GM11168 (cell line): Measurements from ENCODE around the gene ARFGEF3.

Experiments
- in situ Hi-C: fragments of 300-500 bp; cut with MboI; formaldehyde crosslinking; loops from one replicate; pipeline ENCODE4 v1.12.0; 2022; ENCODE audit warnings: low sequenced_read_pairs; ENCODE audit not compliant: unreplicated experiment

ARFGEF3 gene

DNA sequence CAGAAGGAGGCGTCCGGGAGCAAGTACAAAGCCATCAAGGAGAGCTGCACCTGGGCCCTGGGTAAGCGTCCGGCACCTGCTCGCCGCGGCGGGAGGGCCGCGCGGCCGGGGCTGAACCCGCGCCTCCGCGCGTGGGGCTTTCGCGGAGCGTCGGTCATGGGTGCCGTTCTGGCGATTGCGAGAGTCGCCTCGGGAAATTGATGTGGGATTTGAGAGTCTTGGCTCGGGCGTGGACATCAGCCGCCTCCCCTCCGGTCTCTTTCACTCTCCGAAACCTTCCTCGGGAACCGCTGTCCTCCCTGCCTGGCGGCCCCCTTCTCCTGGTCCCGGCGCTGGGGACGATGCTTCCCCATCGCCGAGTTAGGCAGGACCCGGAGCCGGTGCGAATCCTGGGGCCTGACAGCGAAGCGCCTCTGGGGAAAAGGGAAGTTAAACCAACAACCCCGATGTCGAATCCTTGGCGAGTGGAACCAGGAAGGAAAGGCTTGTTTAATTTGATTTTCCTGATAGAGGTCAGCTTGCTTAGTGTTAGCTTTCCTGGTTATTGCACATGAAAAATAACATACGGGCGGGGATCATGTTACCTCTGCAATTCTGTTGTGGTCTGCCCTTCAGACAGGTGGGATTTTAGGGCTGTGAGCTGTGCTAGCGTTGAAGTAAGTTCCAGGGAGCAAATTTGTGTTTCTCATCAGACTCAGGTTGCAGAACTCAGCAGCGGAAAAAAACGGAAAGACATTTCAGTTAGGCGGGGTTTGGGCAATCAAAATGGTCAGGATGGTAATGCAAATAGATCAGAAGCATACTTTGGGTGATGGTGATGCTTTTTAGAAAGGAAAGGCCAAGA, 594 bp downstream of the ARFGEF3 start:
- in situ Hi-C loops, result no loop called here

DNA sequence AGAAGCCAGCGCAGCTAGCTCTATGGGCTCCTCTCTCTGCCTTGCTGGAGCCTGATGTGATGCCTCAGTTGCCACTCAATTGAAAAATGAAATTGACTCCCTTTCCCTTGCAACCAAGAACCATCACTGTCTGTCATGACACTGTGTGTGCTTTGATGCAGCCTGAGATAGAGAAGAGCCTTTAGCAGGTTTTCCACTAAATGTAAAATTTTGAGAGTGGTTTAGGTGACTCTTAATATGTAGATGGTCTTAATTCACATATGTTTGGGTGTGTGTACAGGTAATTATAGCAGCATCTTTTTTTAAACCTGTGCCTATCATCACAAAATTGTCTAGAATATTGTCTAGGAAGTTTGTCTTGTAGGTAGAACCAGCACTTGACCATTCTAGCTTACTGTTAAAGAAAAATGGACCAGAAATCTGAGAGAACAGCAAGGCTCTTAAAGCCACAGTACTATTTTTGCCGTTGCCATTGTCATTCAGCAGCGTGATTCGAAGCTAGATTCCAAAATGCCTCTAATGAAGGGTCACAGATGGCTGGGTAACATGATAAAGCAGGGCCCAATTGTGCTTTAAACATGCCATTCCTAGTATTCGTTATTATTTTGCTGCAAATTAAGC, 1.3 kb downstream of the ARFGEF3 start:
- in situ Hi-C loops, result no loop called here

DNA sequence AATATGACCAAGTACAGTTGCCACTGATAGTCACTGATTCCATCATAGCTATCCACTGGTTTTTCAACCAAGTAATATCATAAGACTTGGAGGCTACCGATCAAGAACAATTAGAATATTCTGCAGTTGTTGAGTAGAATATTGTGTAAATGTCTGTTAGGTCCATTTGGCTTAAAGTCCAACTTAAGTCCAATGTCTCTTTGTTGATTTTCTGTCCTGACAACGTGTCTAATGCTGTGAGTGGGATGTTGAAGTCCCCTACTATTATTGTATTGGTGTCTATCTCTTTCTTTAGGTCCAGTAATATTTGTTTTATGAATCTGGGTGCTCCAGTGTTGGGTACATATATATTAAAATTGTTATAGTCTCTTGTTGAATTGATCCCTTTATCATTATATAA, 13.9 kb downstream of the ARFGEF3 start:
- in situ Hi-C loops, result no loop called here

DNA sequence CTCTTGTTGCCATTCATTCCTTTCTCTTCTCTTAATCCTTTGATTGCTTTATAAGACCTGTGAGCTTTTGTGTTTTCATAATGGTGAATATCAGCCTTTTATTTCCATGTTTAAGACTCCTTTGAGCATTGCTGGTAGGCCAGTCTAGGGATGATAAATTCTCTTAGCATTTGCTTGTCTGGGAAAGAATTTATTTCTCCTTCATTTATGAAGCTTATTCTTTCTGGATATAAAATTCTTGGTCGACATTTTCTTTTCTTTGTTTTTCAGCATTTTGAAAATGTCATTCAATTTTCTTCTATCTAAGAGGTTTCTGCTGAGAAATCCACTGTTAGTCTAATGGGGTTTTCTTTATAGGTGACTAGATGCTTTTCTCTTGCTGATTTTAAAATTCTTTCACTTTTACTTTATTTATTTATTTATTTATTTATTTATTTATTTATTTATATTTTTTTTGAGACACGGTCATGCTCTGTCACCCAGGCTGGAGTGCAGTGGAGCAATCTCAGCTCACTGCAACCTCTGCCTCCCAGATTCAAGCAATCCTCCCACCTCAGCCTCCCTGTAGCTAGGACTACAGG, 15.0 kb downstream of the ARFGEF3 start:
- in situ Hi-C loops, result no loop called here

DNA sequence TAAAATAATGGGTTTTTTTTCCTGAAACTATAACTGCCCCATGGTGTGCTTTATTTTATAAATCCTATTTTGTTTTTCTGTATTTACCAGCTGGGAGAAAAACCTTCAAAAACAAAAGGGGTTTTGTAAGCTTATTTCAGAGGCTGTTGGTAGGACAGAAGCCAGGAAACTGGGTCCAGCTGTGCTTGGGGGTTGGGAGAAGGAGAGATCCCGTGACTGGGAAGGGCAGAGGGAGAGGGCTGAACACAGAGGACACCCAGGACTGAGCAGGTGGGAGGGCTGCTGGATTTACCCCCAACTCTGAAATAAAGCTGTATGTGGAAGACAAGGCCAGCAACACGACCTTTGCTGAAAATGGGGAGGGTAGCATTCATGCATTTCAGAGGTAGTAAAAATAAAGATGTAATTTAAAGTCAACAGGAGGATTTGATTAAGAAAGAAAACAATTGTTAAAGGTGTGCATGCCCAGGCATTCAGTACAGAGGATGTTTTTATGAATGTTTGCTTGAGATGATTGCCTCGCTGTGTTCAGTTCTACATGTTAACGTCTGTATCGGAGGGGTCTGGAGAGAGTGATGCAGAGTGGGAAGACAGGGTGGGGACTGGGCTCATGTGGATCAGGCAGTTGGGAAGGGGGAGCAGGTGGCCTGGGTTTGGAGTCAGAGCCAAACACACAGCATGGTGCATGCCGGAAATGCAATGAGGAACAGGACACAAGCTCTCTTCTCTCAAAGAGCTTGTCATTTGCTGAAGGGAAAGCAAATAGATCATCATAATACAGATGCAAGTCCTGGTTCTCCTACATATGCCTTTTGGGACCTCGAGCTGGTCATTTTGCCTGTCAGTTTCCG, 21.4 kb downstream of the ARFGEF3 start:
- in situ Hi-C loops, result no loop called here

DNA sequence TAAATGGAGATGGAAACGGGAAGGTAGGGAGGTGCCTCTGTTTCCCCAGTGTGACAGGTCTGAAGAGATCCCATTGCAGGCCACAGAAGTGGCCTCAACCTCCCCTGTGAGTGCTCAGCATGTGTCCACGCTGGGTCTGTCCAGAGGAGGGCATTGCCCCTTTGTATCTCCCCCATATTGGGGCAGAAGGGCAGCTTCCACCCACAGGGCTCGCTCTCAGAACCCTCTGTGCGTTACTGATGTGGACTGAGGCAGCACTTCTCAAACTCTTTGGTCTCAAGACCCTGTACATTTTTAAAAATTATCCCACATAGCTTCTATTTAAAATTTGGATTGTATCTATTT, 22.0 kb downstream of the ARFGEF3 start:
- in situ Hi-C loops, result no loop called here

DNA sequence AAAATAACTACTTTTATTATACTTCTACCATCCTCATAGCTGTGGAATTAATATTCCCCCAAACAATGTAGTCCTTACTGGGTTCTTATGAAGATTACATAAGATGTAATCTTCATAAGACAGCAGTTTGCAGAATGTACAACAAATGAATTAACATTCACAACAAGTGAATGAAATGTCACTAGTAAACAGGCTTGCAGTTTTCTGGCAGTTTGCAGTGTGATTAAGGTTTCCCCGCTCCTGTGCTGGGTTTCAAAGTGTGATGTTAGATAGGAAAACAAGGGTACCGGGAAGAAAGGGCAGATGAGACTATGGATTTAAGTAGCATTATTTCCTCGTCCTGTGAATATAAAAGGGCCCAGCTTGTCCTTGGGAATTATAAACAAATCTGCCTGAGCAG, 22.5 kb downstream of the ARFGEF3 start:
- in situ Hi-C loops, result no loop called here

DNA sequence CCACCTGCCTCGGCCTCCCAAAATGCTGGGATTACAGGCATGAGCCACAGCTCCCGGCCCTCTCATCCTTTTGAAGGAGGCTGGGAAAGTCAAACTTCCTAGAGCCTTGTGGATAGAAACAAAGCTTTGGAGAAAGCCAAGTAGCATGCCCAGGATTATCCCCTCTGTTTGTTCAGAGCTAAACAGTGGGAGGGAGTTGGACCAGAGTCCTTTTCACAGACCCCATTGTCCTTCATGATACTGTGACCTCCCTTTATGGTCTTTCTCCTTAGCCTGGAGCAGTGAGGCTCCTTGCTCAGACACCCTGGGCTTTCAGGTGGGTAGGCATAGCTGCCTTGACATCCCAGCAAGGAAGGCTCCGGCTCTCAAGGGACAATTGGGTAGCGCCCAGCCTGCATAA, 25.4 kb downstream of the ARFGEF3 start:
- in situ Hi-C loops, result no loop called here

DNA sequence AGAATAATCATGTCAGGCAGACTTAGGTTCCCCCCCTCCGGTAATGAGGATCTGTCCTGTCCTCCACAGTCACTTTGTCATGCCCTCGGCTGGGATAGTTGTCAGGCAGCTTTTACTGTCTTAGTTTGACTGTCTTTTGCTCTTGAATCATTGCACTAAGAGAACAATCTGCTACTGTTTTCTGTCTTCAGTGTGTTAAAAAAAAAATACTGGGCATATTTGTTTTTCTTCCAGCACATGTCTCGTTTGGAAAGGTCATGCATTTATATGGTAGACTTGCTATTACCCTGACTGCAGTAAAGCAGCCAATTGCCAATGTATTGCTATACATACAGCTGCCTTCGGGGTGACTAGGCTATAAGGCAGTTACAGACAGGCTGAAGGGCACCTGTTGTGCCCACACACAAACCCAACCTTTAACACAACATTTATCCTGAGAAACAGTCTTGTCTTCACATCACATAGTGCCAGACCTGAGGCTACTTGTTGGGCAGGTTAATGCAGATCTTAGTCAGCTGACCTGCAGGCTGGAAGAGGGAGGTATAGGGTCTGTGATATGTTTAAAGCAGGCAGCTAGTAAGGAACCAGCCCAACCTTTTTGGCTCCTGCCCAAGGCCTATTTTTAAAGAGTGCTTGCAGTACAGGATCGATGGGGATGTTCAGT, 26.7 kb downstream of the ARFGEF3 start:
- in situ Hi-C loops, result no loop called here

DNA sequence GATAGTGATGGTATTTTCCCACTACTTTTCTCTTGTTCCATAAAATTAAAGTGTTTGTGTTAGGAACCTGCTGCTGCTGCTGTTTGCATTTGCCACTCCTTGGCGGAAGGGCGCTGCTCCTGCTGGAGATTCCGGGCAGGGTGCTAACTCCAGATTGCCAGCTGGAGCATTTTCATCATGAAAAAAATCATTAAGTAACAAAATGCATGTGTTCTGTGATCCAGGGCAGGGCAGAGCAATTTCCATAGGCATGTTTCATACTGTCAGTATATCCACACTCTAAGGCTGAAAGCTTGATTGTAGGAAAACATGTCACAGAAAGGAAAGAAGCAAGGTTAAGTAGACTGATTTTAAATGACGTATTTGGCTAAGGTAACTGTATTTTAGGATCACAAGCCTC, 32.5 kb downstream of the ARFGEF3 start:
- in situ Hi-C loops, result no loop called here

DNA sequence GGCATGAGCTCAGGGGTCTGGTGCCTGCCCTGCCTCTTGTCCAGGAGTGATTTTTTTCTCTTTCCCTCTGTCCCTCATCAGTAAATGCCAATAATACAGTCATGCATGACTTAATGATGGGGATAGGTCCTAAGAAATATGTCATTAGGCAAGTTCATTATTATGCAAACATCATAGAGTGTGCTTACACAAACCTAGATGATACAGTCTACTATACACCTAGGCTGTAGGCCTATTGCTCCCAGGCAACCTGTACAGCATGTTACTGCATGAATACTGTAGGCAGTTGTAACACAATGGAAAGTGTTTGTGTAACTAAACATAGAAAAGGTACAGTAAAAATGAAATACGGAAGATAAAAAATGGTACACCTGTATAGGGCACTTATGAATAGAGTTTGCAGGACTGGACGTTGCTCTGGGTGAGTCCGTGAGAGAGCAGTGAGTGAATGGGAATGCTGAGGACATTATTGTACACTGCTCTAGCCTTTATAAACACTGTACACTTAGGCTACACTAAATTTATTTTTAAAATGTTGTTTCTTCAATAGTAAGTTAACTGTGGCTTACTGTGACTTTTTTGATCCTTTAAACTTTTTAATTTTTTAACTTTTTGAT, 34.5 kb downstream of the ARFGEF3 start:
- in situ Hi-C loops, result no loop called here

DNA sequence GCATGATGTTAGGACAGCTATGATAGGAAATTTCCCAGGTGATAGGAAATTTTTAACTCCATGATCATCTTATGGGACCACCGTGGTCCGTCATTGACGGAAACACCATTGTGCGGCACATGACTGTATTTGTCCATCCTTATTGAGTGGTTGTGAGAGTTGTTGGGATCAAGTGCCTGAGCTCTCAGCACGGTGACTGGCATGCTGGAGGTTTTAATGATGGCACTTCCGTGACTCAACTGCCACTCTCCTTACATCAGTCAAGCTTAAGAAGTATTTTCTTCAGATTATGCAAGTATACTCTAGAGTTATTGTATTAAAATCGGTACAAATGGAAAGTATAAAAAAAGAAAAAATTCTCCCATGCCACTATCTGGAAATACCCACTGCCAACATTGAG, 35.8 kb downstream of the ARFGEF3 start:
- in situ Hi-C loops, result no loop called here

DNA sequence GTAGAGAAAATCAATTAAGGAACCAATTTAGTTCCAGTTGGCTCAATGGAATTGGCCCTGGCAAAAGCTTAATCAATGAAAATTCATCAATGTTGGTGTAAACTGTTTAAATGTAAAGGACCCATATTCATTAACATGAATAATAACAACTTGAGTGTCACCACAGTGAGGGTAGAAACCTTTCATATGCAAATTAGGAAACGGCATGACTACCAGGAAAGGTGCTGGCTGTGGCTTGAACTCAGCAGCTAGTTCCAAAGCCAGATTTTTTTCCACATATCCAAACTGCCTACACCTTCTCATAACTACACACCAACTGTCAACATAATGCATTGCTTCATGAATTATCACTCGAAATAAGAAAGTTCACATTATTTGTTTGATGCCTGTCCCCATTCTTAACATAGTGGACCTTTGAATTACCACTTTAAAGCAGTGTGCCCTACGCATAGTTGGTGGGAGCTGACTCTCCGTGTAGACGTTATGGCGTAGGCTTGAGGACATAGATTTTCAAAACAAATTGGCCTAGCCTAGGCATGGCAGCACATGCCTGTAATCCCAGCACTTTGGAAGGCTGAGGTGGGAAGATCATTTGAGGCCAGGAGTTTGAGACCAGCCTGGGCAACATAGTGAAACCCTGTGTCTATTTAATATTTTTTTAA, 36.8 kb downstream of the ARFGEF3 start:
- in situ Hi-C loops, result no loop called here

DNA sequence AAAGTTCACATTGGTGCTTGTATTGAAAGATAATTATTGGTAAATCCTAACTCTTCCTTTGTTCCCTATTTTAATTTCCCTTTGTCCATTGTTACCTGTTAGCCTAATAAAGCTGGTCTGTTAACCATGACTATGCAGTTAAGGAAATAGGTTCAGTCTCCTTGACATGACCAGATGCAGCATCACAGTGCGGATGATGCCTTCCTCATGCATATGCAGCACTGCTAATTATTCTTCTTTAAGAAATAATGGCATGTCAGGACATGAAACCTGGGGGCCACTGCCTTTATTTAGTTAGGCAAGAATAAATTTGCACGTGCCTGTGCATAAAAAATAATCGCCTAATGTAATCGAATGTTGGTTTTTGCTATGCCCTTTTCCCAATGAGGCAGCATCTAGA, 40.1 kb downstream of the ARFGEF3 start:
- in situ Hi-C loops, result no loop called here

DNA sequence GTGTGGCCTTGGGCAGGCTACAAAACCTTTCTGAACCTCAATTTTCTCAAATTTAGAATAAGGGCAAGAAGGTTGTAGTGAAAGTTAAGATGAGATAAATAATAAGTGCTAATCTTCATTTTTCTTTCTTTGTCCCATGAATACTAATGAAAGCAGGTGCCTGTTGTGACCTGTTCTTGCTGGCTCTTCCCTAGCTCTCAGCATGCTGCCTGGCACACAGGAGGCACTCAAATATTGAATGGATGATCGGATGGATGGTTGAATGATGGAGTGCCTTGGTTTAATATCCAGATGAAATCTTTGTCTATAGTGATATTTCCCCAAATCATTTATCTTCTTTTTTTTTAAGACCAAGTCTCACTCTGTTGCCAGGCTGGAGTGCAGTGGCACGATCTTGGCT, 41.6 kb downstream of the ARFGEF3 start:
- in situ Hi-C loops, result no loop called here

DNA sequence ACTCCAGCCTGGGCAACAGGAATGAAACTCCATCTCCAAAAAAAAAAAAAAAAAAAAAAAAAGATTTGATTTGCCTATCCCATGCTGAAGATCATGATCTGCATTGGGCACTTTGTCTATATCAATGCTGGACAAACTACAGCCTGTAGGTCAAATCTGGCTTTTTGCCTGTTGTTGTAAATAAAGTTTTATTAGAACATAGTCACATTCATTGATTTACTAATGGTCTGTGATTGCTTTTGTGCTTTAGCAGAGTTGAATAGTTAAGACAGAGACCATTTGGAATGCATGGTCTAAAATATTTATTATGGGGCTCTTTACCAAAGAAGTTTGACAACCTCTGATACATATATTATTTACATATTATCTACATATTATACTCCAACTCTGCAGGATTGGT, 42.6 kb downstream of the ARFGEF3 start:
- in situ Hi-C loops, result no loop called here

DNA sequence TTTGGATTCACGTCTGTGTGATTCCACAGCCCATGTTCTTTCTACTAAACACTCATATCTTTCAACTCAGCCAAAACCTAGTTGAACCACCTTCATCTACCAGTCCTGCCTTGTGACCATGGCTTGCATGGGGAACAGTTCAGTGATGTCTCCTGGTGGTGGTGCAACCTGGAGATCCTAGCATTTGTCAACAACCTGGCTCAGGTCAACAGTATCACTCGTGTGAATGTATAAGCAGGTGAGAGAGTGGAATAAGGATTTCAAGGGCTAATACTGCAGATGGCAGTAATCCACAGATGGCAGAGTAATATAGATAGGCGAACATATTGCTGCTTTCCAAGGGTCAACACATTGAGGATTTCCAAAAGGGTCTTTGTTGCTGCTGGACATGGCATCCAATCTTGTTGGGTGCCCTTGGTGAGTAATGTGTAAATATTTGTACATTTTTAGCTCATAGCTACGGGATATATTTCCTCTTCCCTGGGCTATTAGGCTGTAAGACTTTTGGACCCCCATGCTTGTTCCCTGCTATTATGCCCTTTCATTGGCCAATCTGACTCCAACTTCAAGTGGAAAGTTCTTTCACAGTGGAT, 43.1 kb downstream of the ARFGEF3 start:
- in situ Hi-C loops, result no loop called here

DNA sequence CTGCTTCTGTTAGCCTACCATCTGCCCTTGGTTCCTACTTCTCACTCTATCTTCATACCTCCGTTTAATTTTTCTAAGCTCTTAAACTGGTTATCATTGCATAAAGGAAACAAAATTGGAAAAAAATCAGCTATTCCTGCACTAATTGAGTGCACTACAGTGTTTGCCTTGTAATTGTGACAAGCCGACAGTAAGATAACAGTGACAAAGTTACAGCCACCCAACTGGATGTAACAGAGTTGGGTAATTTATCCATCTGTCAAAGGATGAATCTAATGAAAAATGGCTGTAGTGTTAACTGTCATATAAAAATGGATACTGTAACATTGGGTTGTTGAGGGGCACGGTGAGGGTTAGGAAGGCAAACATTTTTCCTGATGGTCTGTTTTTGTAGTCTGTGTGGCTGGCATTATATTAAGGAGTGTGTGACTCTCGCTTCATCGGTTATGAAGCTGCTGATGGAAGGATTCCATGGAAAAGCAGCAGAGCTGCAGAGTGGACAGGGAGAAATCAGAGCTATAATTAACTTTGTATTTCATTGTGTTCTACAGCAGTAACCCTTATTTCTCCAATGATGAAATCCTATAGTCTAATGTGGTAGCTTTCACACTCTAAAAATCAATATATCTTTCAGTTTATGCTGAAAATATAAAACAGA, 43.8 kb downstream of the ARFGEF3 start:
- in situ Hi-C loops, result no loop called here

DNA sequence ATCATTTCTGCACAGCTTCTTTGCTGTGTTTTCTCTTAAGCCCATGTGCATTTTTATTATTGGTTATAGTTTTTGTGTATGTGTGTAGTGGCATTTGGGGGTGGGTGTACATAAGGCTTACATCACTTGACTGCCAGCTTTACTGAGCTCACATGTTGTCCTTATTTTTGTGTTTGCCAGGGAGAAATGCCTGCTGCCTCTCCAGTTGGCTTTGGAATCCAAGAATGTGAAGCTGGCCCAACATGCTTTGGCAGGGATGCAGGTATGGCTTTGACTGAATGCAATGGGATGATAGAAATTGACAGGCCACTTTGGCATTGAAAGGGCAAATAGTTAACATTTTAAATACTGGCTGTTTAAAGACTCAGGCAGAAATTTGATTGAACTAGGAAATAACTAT, 45.1 kb downstream of the ARFGEF3 start:
- in situ Hi-C loops, result no loop called here
